ENCODE results near the gene TIGD4.

GRCh38 chr4:152777488-152777887 is 2.0 kb downstream of the TIGD4 start:
- TF ChIP-seq CTCF (IDR thresholded peaks at IDR 0.05), result no peak
- no peak for TF ChIP-seq POLR2A (IDR thresholded peaks at IDR 0.05)
- no peak for TF ChIP-seq POLR2AphosphoS5 (IDR thresholded peaks at IDR 0.05)
- TF ChIP-seq EP300 (IDR thresholded peaks at IDR 0.05; ENCODE audit: low read depth), result no peak
